HG03378 (cell line): ENCODE data around the gene TFPI2.

Experiments used
- ATAC-seq: cut with Tn5 transposase; IDR thresholded peaks from one replicate; pipeline ENCODE4 v1.9.1; 2021; ENCODE audit warnings: mild to moderate bottlenecking, moderate library complexity; ENCODE audit not compliant: unreplicated experiment

Gene TFPI2

GRCh38 chr7:93860261-93860660 is 30.3 kb downstream of the TFPI2 start:
- no peak for ATAC-seq

GRCh38 chr7:93858857-93859256 is 31.7 kb downstream of the TFPI2 start:
- ATAC-seq = no peak

- peak; percentile 59 for ATAC-seq
Measured at GRCh38 chr7:93856323-93856722, 34.2 kb downstream of the TFPI2 start.

- no peak for ATAC-seq
Measured at GRCh38 chr7:93855797-93856196, 34.8 kb downstream of the TFPI2 start.

- ATAC-seq = no peak
Measured at GRCh38 chr7:93854480-93854879, 36.1 kb downstream of the TFPI2 start.

- ATAC-seq = no peak
Measured at GRCh38 chr7:93851536-93851935, 39.0 kb downstream of the TFPI2 start.

- ATAC-seq = no peak
Measured at GRCh38 chr7:93843260-93843659, 47.3 kb downstream of the TFPI2 start.

GRCh38 chr7:93838966-93839365 is 51.6 kb downstream of the TFPI2 start:
- no peak for ATAC-seq

GRCh38 chr7:93837245-93837644 is 53.3 kb downstream of the TFPI2 start:
- ATAC-seq = no peak

GRCh38 chr7:93836116-93836515 is 54.4 kb downstream of the TFPI2 start:
- ATAC-seq = no peak

- no peak for ATAC-seq
Measured at GRCh38 chr7:93835702-93836101, 54.9 kb downstream of the TFPI2 start.
